H9 (cell line): ENCODE data around the gene VEZF1. TPM values are rescaled to one million over a fixed set of nuclear protein-coding genes. Genes with fewer than 3 reads are reported as not detected.

Experiments
- DNase-seq: peaks from one replicate; pipeline ENCODE4 v3.0.0-alpha.2; 2017
- H2AFZ ChIP-seq: one replicate; pipeline ENCODE4 v1.6.1; 2013; ENCODE audit warnings: mild to moderate bottlenecking, low read length, control low read depth, moderate library complexity
- H2AK5ac ChIP-seq: 2 replicates; pipeline ENCODE4 v1.6.1; 2013; ENCODE audit warnings: low read length, control low read depth, mixed read lengths; ENCODE audit not compliant: insufficient read length
- H2BK120ac ChIP-seq: one replicate; pipeline ENCODE4 v1.6.1; 2013; ENCODE audit warnings: low read depth, mild to moderate bottlenecking, low read length, control low read depth, inconsistent platforms; ENCODE audit not compliant: poor library complexity, severe bottlenecking
- H2BK12ac ChIP-seq: 2 replicates; pipeline ENCODE4 v1.6.1; 2013; ENCODE audit warnings: low read length, control low read depth, mixed read lengths, low read depth; ENCODE audit not compliant: insufficient read length
- H2BK15ac ChIP-seq: 2 replicates; pipeline ENCODE4 v1.6.1; 2013; ENCODE audit warnings: low read depth, low read length, control low read depth
- H2BK20ac ChIP-seq: one replicate; pipeline ENCODE4 v1.6.1; 2013; ENCODE audit warnings: low read depth, mild to moderate bottlenecking, low read length, control low read depth, inconsistent platforms; ENCODE audit not compliant: poor library complexity, severe bottlenecking
- H2BK5ac ChIP-seq: 2 replicates; pipeline ENCODE4 v1.6.1; 2013; ENCODE audit warnings: low read length, control low read depth, mixed read lengths; ENCODE audit not compliant: insufficient read length
- H3K14ac ChIP-seq: 2 replicates; pipeline ENCODE4 v1.6.1; 2013; ENCODE audit warnings: low read length, control low read depth; ENCODE audit not compliant: insufficient read depth
- H3K18ac ChIP-seq: 2 replicates; pipeline ENCODE4 v1.6.1; 2013; ENCODE audit warnings: low read depth, mild to moderate bottlenecking, mixed read lengths, low read length, control low read depth; ENCODE audit not compliant: insufficient read length
- H3K23ac ChIP-seq: 2 replicates; pipeline ENCODE4 v1.6.1; 2013; ENCODE audit warnings: low read length, control low read depth, mixed read lengths, low read depth; ENCODE audit not compliant: insufficient read length
- H3K23me2 ChIP-seq: 2 replicates; pipeline ENCODE4 v1.6.1; 2013; ENCODE audit warnings: low read depth, mild to moderate bottlenecking, mixed read lengths, low read length, control low read depth; ENCODE audit not compliant: insufficient read length, poor library complexity, severe bottlenecking
- H3K27ac ChIP-seq: 2 replicates; pipeline ENCODE4 v1.5.1; 2013; ENCODE audit warnings: low read length, control low read depth, mixed read lengths, low read depth; ENCODE audit not compliant: insufficient read length
- H3K27me3 ChIP-seq: 2 replicates; pipeline ENCODE4 v1.6.1; 2013; ENCODE audit warnings: low read length, control low read depth, inconsistent platforms; ENCODE audit not compliant: insufficient read depth
- H3K4ac ChIP-seq: 2 replicates; pipeline ENCODE4 v1.6.1; 2013; ENCODE audit warnings: low read depth, mild to moderate bottlenecking, control low read depth, inconsistent platforms, low read length, moderate library complexity
- H3K4me1 ChIP-seq: 2 replicates; pipeline ENCODE4 v1.6.1; 2013; ENCODE audit warnings: low read length, control low read depth, inconsistent platforms; ENCODE audit not compliant: insufficient read depth
- H3K4me2 ChIP-seq: 2 replicates; pipeline ENCODE4 v1.6.1; 2013; ENCODE audit warnings: low read length, control low read depth, mixed read lengths; ENCODE audit not compliant: insufficient read length, insufficient read depth
- H3K56ac ChIP-seq: 2 replicates; pipeline ENCODE4 v1.6.1; 2013; ENCODE audit warnings: low read depth, mild to moderate bottlenecking, mixed read lengths, low read length, control low read depth; ENCODE audit not compliant: insufficient read length
- H3K79me1 ChIP-seq: 2 replicates; pipeline ENCODE4 v1.6.1; 2013; ENCODE audit warnings: low read depth, mild to moderate bottlenecking, moderate library complexity, low read length, control low read depth, inconsistent platforms; ENCODE audit not compliant: insufficient read depth, poor library complexity, severe bottlenecking
- H3K79me2 ChIP-seq: 2 replicates; pipeline ENCODE4 v1.6.1; 2013; ENCODE audit warnings: low read length, control low read depth, inconsistent platforms; ENCODE audit not compliant: insufficient read depth
- H3K9ac ChIP-seq: 2 replicates; pipeline ENCODE4 v1.6.1; 2013; ENCODE audit warnings: low read length, control low read depth, mixed read lengths; ENCODE audit not compliant: insufficient read length; ENCODE audit errors: extremely low read depth
- H3K9me3 ChIP-seq: one replicate; pipeline ENCODE4 v1.6.1; 2013; ENCODE audit warnings: low read depth, low read length, inconsistent platforms; ENCODE audit not compliant: control insufficient read depth
- H3T11ph ChIP-seq: one replicate; pipeline ENCODE4 v1.6.1; 2013; ENCODE audit warnings: mild to moderate bottlenecking, low read length, control low read depth, inconsistent platforms
- H4K20me1 ChIP-seq: one replicate; pipeline ENCODE4 v1.6.1; 2013; ENCODE audit not compliant: control insufficient read depth, insufficient read length, insufficient read depth
- H4K5ac ChIP-seq: 2 replicates; pipeline ENCODE4 v1.6.1; 2013; ENCODE audit warnings: low read depth, mild to moderate bottlenecking, mixed read lengths, low read length, control low read depth; ENCODE audit not compliant: insufficient read length
- H4K8ac ChIP-seq: replicated peaks from 2 replicates; pipeline ENCODE4 v1.6.1; 2013; ENCODE audit warnings: low read length, control low read depth, mixed read lengths, low read depth; ENCODE audit not compliant: insufficient read length
- H4K91ac ChIP-seq: 2 replicates; pipeline ENCODE4 v1.6.1; 2013; ENCODE audit warnings: low read depth, mild to moderate bottlenecking, moderate library complexity, mixed read lengths, low read length, control low read depth; ENCODE audit not compliant: insufficient read length
- H3K27ac Mint-ChIP-seq, 3 experiments: 2 replicates in 2 of 3; 3 replicates in 1 of 3; pipeline ENCODE4 v1.8.0; 2020 to 2021; ENCODE audit warnings: mixed read lengths in 3 of 3, mild to moderate bottlenecking in 1 of 3, moderate library complexity in 1 of 3
- H3K27me3 Mint-ChIP-seq: 2 replicates; pipeline ENCODE4 v1.8.0; 2021; ENCODE audit warnings: low read depth, mild to moderate bottlenecking, moderate library complexity, mixed read lengths
- H3K36me3 Mint-ChIP-seq, 3 experiments: 2 replicates in 2 of 3; 3 replicates in 1 of 3; pipeline ENCODE4 v1.8.0; 2020 to 2021; ENCODE audit warnings: low read depth in 3 of 3, mixed read lengths in 3 of 3; ENCODE audit not compliant: insufficient read depth in 1 of 3
- H3K4me1 Mint-ChIP-seq, 2 experiments: 2 replicates each; pipeline ENCODE4 v1.8.0; 2020; ENCODE audit warnings: mixed read lengths in 2 of 2
- H3K4me3 Mint-ChIP-seq, 2 experiments: 2 replicates in 1 of 2; 3 replicates in 1 of 2; pipeline ENCODE4 v1.8.0; 2020 to 2021; ENCODE audit warnings: mild to moderate bottlenecking in 2 of 2, mixed read lengths in 2 of 2, moderate library complexity in 1 of 2
- H3K9me3 Mint-ChIP-seq, 2 experiments: 2 replicates in 1 of 2; 3 replicates in 1 of 2; pipeline ENCODE4 v1.8.0; 2020; ENCODE audit warnings: mild to moderate bottlenecking in 2 of 2, mixed read lengths in 2 of 2, moderate library complexity in 1 of 2
- CTCF ChIP-seq: fragments of 200-600 bp; sonication (generic); conservative IDR thresholded peaks from 3 replicates; pipeline ENCODE4 v1.8.0; 2021; ENCODE audit warnings: antibody characterized with exemption, mild to moderate bottlenecking
- WGBS: extraction: QIAGEN DNeasy Blood & Tissue Kit; methylation state at CpG from one replicate; pipeline ENCODE4 v1.1.7; 2013; ENCODE audit warnings: missing lambda C conversion rate, low lambda C conversion rate, mixed read lengths; ENCODE audit not compliant: insufficient read length; ENCODE audit errors: extremely low coverage; 5-methylcytosine and 5-hydroxymethylcytosine counted together
- total RNA-seq: library from RNA; stranded (reverse); gene quantifications from 2 replicates; pipeline ENCODE4 v1.2.1, GENCODE V29; 2021

The VEZF1 gene
- total RNA-seq, 1 experiment from 2014 or later: 58.1 TPM

- Histone ChIP-seq H3K56ac (no peak overlapping the region), H4K20me1 (no peaks in the 10 kb centered on the region), H3K14ac (no peak overlapping the region), H3K4ac (no peak overlapping the region), H3K4me2 (no peak overlapping the region), H3K27me3 (no peaks in the 10 kb centered on the region), H3K79me1 (no peaks in the 10 kb centered on the region), H3K4me1 (peaks cover 2% of the 10 kb centered on the region; the same call in 1 of the 2 replicates), H4K5ac (no peak overlapping the region), H3K9me3 (no peaks in the 10 kb centered on the region), H4K8ac (no peak overlapping the region), H3K23ac (no peak overlapping the region), H4K91ac (no peak overlapping the region), H2BK20ac (no peak overlapping the region), H2BK5ac (no peak overlapping the region), H2BK120ac (no peak overlapping the region), H3K9ac (no peak overlapping the region), H2AK5ac (no peak overlapping the region), H3K27ac (no peak overlapping the region), H3T11ph (no peak overlapping the region), H3K79me2 (no peaks in the 10 kb centered on the region), H3K23me2 (no peaks in the 10 kb centered on the region), H2BK12ac (no peak overlapping the region), H2AFZ (no peak overlapping the region), H2BK15ac (no peak overlapping the region), H3K18ac (no peak overlapping the region)
- Mint-ChIP-seq H3K36me3 (no peaks in the 10 kb centered on the region; a peak in 1 of 7 replicates), H3K27me3 (peaks cover 2% of the 10 kb centered on the region), H3K4me3 (no peak overlapping the region), H3K4me1 (peaks cover 29 to 38% of the 10 kb centered on the region in 2 experiments), H3K27ac (no peak overlapping the region), H3K9me3 (no peaks in the 10 kb centered on the region)
- no peak for DNase-seq
- no peak for TF ChIP-seq CTCF
- no CpG with 5 or more reads among the region's 2 CpGs for WGBS
Measured at GRCh38 chr17:57937492-57937891, 50.6 kb downstream of the VEZF1 start.
